Osteoblast (primary cell): ENCODE results near the gene OSBPL9. TPM values are rescaled to one million over a fixed set of nuclear protein-coding genes. Genes with fewer than 3 reads are reported as not detected.
A peak's percentile ranks its signal among the peaks of the same experiment; 100 is the strongest.

Experiments
- DNase-seq: peaks from one replicate; pipeline ENCODE4 v3.0.0; 2011; ENCODE audit warnings: low spot score, mixed read lengths; ENCODE audit not compliant: insufficient read length; ENCODE audit errors: missing footprints
- H2AFZ ChIP-seq: 2 replicates; pipeline ENCODE4 v1.6.0; 2011; ENCODE audit warnings: mild to moderate bottlenecking, low read length
- H3K27ac ChIP-seq: 2 replicates; pipeline ENCODE4 v1.5.1; 2011; ENCODE audit warnings: mild to moderate bottlenecking, low read depth, low read length, moderate library complexity
- H3K27me3 ChIP-seq: 2 replicates; pipeline ENCODE4 v1.6.0; 2012; ENCODE audit warnings: mild to moderate bottlenecking, control low read depth, inconsistent platforms, low read length, moderate library complexity; ENCODE audit not compliant: insufficient read depth
- H3K36me3 ChIP-seq: 2 replicates; pipeline ENCODE4 v1.5.1; 2011; ENCODE audit warnings: mild to moderate bottlenecking, low read length, control low read depth, moderate library complexity; ENCODE audit not compliant: insufficient read depth
- H3K4me1 ChIP-seq: 2 replicates; pipeline ENCODE4 v1.5.1; 2011; ENCODE audit warnings: mild to moderate bottlenecking, low read length, control low read depth, moderate library complexity; ENCODE audit not compliant: insufficient read depth
- H3K4me2 ChIP-seq: 2 replicates; pipeline ENCODE4 v1.6.0; 2011; ENCODE audit warnings: mild to moderate bottlenecking, low read length; ENCODE audit not compliant: insufficient read depth
- H3K4me3 ChIP-seq: fragments of 200-600 bp; sonication (generic); 3 replicates; pipeline ENCODE4 v1.5.1; 2012; ENCODE audit warnings: mild to moderate bottlenecking, low read length, inconsistent platforms; ENCODE audit not compliant: insufficient read depth
- H3K79me2 ChIP-seq: 2 replicates; pipeline ENCODE4 v1.6.0; 2012; ENCODE audit warnings: mild to moderate bottlenecking, low read length, control low read depth, inconsistent platforms; ENCODE audit not compliant: insufficient read depth
- H3K9me3 ChIP-seq: 2 replicates; pipeline ENCODE4 v1.5.1; 2011; ENCODE audit warnings: low read depth, low read length, control low read depth
- H4K20me1 ChIP-seq: 2 replicates; pipeline ENCODE4 v1.6.0; 2012; ENCODE audit warnings: mild to moderate bottlenecking, low read length, control low read depth; ENCODE audit not compliant: insufficient read depth
- total RNA-seq: library from RNA; depleted of rRNA; stranded (reverse); fragments of >200 nt; gene quantifications from 2 replicates; pipeline ENCODE4 v1.2.3, GENCODE V29; 2012
- TF ChIP-seq, protein P1 (sequence below): IDR thresholded peaks from 2 replicates; pipeline ENCODE4 v1.5.1; 2011; ENCODE audit warnings: mild to moderate bottlenecking, low read depth, low read length, moderate library complexity; ENCODE audit errors: extremely low read depth

The OSBPL9 gene
- total RNA-seq, 1 donor = 87.9 TPM

DNA sequence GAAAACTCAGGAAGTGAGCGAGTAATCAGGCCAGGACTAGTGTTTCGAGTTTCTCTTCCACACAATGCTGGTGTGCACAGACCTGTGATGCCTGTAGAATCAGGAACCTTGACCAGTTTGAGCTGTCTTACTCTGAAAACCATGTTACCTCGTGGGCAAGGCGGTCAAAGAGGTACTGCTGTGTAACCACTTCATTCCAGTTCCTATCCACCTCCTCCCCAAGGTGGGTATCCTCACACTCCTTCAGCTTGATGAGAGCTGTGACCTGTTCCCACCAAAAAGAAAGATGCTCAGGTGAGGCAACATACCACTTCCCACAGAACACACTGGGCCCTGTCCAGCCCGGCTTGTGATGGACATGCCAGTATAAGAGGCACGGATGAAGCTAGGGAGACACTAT, 173.5 kb downstream of the OSBPL9 start:
- H3K4me1 ChIP-seq = peaks cover 12% of the 10 kb centered on the region
- no peaks in the 10 kb centered on the region for H3K27me3 ChIP-seq
- no peaks in the 10 kb centered on the region for H3K9me3 ChIP-seq
- no peak overlapping the region for H3K4me3 ChIP-seq
- no peaks in the 10 kb centered on the region for H3K79me2 ChIP-seq
- peaks cover 92% of the 10 kb centered on the region for H3K36me3 ChIP-seq
- H4K20me1 ChIP-seq = no peaks in the 10 kb centered on the region
- no peak overlapping the region for H3K27ac ChIP-seq
- TF ChIP-seq, protein P1, sequence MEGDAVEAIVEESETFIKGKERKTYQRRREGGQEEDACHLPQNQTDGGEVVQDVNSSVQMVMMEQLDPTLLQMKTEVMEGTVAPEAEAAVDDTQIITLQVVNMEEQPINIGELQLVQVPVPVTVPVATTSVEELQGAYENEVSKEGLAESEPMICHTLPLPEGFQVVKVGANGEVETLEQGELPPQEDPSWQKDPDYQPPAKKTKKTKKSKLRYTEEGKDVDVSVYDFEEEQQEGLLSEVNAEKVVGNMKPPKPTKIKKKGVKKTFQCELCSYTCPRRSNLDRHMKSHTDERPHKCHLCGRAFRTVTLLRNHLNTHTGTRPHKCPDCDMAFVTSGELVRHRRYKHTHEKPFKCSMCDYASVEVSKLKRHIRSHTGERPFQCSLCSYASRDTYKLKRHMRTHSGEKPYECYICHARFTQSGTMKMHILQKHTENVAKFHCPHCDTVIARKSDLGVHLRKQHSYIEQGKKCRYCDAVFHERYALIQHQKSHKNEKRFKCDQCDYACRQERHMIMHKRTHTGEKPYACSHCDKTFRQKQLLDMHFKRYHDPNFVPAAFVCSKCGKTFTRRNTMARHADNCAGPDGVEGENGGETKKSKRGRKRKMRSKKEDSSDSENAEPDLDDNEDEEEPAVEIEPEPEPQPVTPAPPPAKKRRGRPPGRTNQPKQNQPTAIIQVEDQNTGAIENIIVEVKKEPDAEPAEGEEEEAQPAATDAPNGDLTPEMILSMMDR = no peak
- H2AFZ ChIP-seq = no peak overlapping the region
- H3K4me2 ChIP-seq = no peak overlapping the region
- no peak for DNase-seq

DNA sequence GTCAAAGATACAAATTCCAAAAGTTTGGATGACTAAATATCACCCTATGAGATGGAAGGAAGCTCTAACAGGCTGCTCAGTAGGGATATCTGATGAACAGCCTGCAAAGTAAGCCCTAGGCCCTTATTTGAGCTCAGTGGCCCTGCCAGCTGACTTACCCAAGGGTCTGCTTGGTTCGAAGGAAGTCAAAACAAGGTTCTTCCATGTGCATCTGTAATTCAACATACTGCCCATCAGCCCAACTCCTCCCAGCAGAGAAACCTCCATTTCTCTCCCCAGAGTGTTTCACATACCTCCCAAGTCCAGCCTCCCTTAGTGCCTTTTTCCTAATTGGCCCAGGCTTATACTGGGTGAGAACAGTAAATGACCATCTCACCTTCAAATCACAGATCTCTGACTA, 175.0 kb downstream of the OSBPL9 start:
- Histone ChIP-seq H3K4me2 (no peak overlapping the region), H3K4me1 (peaks cover 12% of the 10 kb centered on the region), H3K27ac (peak overlapping the region; percentile 22), H2AFZ (no peak overlapping the region), H3K27me3 (no peaks in the 10 kb centered on the region), H3K79me2 (no peaks in the 10 kb centered on the region), H3K36me3 (peaks cover 81% of the 10 kb centered on the region), H3K4me3 (no peak overlapping the region), H4K20me1 (no peaks in the 10 kb centered on the region), H3K9me3 (no peaks in the 10 kb centered on the region)
- no peak for DNase-seq
- TF ChIP-seq, protein P1 = no peak

- no peaks in the 10 kb centered on the region for H3K9me3 ChIP-seq
- peaks cover 12% of the 10 kb centered on the region for H3K4me1 ChIP-seq
- H3K4me3 ChIP-seq = no peak overlapping the region
- H3K79me2 ChIP-seq = no peaks in the 10 kb centered on the region
- peak overlapping the region; percentile 22 for H3K27ac ChIP-seq
- TF ChIP-seq, protein P1 = peak; percentile 26
- H3K27me3 ChIP-seq = no peaks in the 10 kb centered on the region
- H2AFZ ChIP-seq = no peak overlapping the region
- peaks cover 81% of the 10 kb centered on the region for H3K36me3 ChIP-seq
- H3K4me2 ChIP-seq = no peak overlapping the region
- H4K20me1 ChIP-seq = no peaks in the 10 kb centered on the region
- no peak for DNase-seq
These were observed 176.0 kb downstream of the OSBPL9 start for GRCh38 chr1:51792864-51793263.

GRCh38 chr1:51794260-51794659, 177.4 kb downstream of the OSBPL9 start:
- H3K4me3 ChIP-seq = no peak overlapping the region

More at GRCh38 chr1:51794260-51794659, 177.4 kb downstream of the OSBPL9 start:
- H3K9me3 ChIP-seq = no peaks in the 10 kb centered on the region
- H3K79me2 ChIP-seq = no peaks in the 10 kb centered on the region
- H3K36me3 ChIP-seq = peaks cover 77% of the 10 kb centered on the region
- TF ChIP-seq, protein P1 = no peak
- no peak overlapping the region for H3K4me2 ChIP-seq
- H3K27ac ChIP-seq = no peak overlapping the region
- H2AFZ ChIP-seq = no peak overlapping the region
- no peaks in the 10 kb centered on the region for H4K20me1 ChIP-seq
- no peaks in the 10 kb centered on the region for H3K27me3 ChIP-seq
- peaks cover 12% of the 10 kb centered on the region for H3K4me1 ChIP-seq
- no peak for DNase-seq
